A549 (cell line): ENCODE data around the gene BDH1. TPM values are rescaled to one million over a fixed set of nuclear protein-coding genes. Genes with fewer than 3 reads are reported as not detected.

Experiments used
- ATAC-seq, 2 experiments: fragments of 200-7000 bp in 1 of 2; fragments of >200 bp in 1 of 2; cut with Nextera tagmentation in 1 of 2; cut with Tn5 transposase in 1 of 2; 3 replicates each; pipeline versions ENCODE4 v1.8.0 to v1.9.1; 2018 to 2020; ENCODE audit warnings: mild to moderate bottlenecking in 1 of 2, moderate library complexity in 1 of 2
- CTCF ChIA-PET: fragments of 300-600 bp; sonication (Branson Sonifier 250); formaldehyde crosslinking; extraction: SDS; loops from one replicate; lab custom pipeline; 2021; ENCODE audit warnings: antibody characterized with exemption, inconsistent platforms; lab: Yijun Ruan, JAX
- POLR2A ChIA-PET: fragments of 350-600 bp; formaldehyde crosslinking; extraction: SDS; loops from one replicate; lab custom pipeline; 2021; ENCODE audit warnings: antibody characterized with exemption, inconsistent platforms; lab: Yijun Ruan, JAX
- DNase-seq, 2 experiments: peaks; one replicate each; pipeline versions ENCODE4 v3.0.0 to v3.0.0-alpha.2; 2011 to 2016; ENCODE audit warnings: low read depth in 1 of 2, low spot score in 1 of 2
- FAIRE-seq: peaks from 2 replicates; lab custom pipeline; 2011; peaks lifted over from hg19 to GRCh38; lab: Jason Lieb, UNC
- H3K27ac ChIP-seq, 2 experiments: fragments of >200 bp; sonication (Bioruptor Twin); formaldehyde crosslinking; 3 replicates each; pipeline ENCODE4 v1.5.1; 2016 to 2017
- H3K4me1 ChIP-seq: fragments of >200 bp; sonication (Bioruptor Twin); formaldehyde crosslinking; 3 replicates; pipeline ENCODE4 v1.6.1; 2016
- H3K4me2 ChIP-seq: fragments of >200 bp; sonication (Bioruptor Twin); formaldehyde crosslinking; 3 replicates; pipeline ENCODE4 v1.6.1; 2016
- H3K4me3 ChIP-seq: fragments of >200 bp; sonication (Bioruptor Twin); formaldehyde crosslinking; 3 replicates; pipeline ENCODE4 v1.5.1; 2016
- H3K9me3 ChIP-seq: fragments of >200 bp; sonication (Bioruptor Twin); formaldehyde crosslinking; 3 replicates; pipeline ENCODE4 v1.6.1; 2016
- BHLHE40 ChIP-seq: IDR thresholded peaks from 2 replicates; pipeline ENCODE4 v1.6.1; 2012; ENCODE audit warnings: low read depth, low read length, inconsistent platforms
- CBX8 ChIP-seq: fragments of 200-600 bp; sonication (generic); IDR thresholded peaks from 2 replicates; pipeline ENCODE4 v1.6.1; 2016
- CEBPB ChIP-seq, 2 experiments: fragments of >200 bp in 1 of 2; sonication (Bioruptor Twin) in 1 of 2; formaldehyde crosslinking in 1 of 2; IDR thresholded peaks; 2 replicates each; pipeline ENCODE4 v1.6.1; 2012 to 2016
- EHF ChIP-seq: fragments of 250-450 bp; sonication (Bioruptor Pico); IDR thresholded peaks from 2 replicates; pipeline ENCODE4 v1.5.0; 2020; ENCODE audit warnings: mild to moderate bottlenecking
- EHMT2 ChIP-seq: fragments of 200-600 bp; sonication (generic); IDR thresholded peaks from 2 replicates; pipeline ENCODE4 v1.6.1; 2016; ENCODE audit warnings: antibody characterized with exemption, low read depth, mild to moderate bottlenecking, moderate library complexity
- EP300 ChIP-seq, 2 experiments: fragments of >200 bp; sonication (Bioruptor Twin); formaldehyde crosslinking; IDR thresholded peaks; 2 replicates in 1 of 2; 3 replicates in 1 of 2; pipeline ENCODE4 v1.6.1; 2016 to 2017
- FOSL2 ChIP-seq, 2 experiments: fragments of 450-650 bp in 1 of 2; fragments of >200 bp in 1 of 2; sonication (Bioruptor Twin) in 1 of 2; formaldehyde crosslinking; IDR thresholded peaks; 2 replicates each; pipeline versions ENCODE4 v1.5.0 to v1.6.1; 2016 to 2020; ENCODE audit warnings: mild to moderate bottlenecking in 1 of 2, moderate library complexity in 1 of 2
- FOXS1 ChIP-seq: fragments of 250-450 bp; sonication (Bioruptor Pico); IDR thresholded peaks from 2 replicates; pipeline ENCODE4 v1.5.0; 2020; ENCODE audit warnings: mild to moderate bottlenecking, moderate library complexity
- GATA3 ChIP-seq: IDR thresholded peaks from 2 replicates; pipeline ENCODE4 v1.6.1; 2012; ENCODE audit warnings: borderline replicate concordance
- HOXB13 ChIP-seq: fragments of 250-450 bp; sonication (Bioruptor Pico); IDR thresholded peaks from 2 replicates; pipeline ENCODE4 v1.5.0; 2020; ENCODE audit warnings: low read depth, mild to moderate bottlenecking, moderate library complexity
- HOXB5 ChIP-seq: fragments of 250-450 bp; sonication (Bioruptor Pico); IDR thresholded peaks from 2 replicates; pipeline ENCODE4 v1.5.0; 2020; ENCODE audit warnings: mild to moderate bottlenecking, moderate library complexity
- JUN ChIP-seq, 2 experiments: fragments of >200 bp; sonication (Bioruptor Twin); formaldehyde crosslinking; IDR thresholded peaks; 2 replicates in 1 of 2; 3 replicates in 1 of 2; pipeline ENCODE4 v1.6.1; 2016 to 2017
- KDM5A ChIP-seq: fragments of 200-600 bp; sonication (generic); IDR thresholded peaks from 2 replicates; pipeline ENCODE4 v1.6.1; 2016; ENCODE audit warnings: antibody characterized with exemption, mild to moderate bottlenecking
- MAZ ChIP-seq: fragments of 150-350 bp; IDR thresholded peaks from 2 replicates; pipeline ENCODE4 v1.6.1; 2014; ENCODE audit warnings: antibody characterized with exemption, low read depth, low read length, borderline replicate concordance
- NFE2L2 ChIP-seq: fragments of 150-350 bp; conservative IDR thresholded peaks from 2 replicates; pipeline ENCODE4 v1.6.1; 2014; ENCODE audit warnings: low read length
- NPAS2 ChIP-seq: fragments of 250-450 bp; sonication (Bioruptor Pico); IDR thresholded peaks from 2 replicates; pipeline ENCODE4 v1.8.0; 2022; ENCODE audit warnings: mild to moderate bottlenecking, moderate library complexity, borderline replicate concordance
- POLR2AphosphoS2 ChIP-seq: conservative IDR thresholded peaks from 2 replicates; pipeline ENCODE4 v1.6.1; 2012; ENCODE audit warnings: low read length, improper control_type of control experiment, inconsistent platforms
- RARB ChIP-seq: fragments of 250-450 bp; sonication (Bioruptor Pico); IDR thresholded peaks from 2 replicates; pipeline ENCODE4 v1.8.0; 2021; ENCODE audit warnings: mild to moderate bottlenecking, moderate library complexity
- RFX5 ChIP-seq: fragments of 450-650 bp; IDR thresholded peaks from 2 replicates; pipeline ENCODE4 v1.7.1; 2014; ENCODE audit warnings: antibody characterized with exemption, mild to moderate bottlenecking, moderate library complexity
- SREBF2 ChIP-seq: fragments of 450-650 bp; IDR thresholded peaks from 2 replicates; pipeline ENCODE4 v1.6.1; 2014; ENCODE audit warnings: mild to moderate bottlenecking, moderate library complexity
- TP53 ChIP-seq: fragments of 250-450 bp; sonication (Bioruptor Pico); IDR thresholded peaks from 2 replicates; pipeline ENCODE4 v1.5.0; 2021; ENCODE audit warnings: mild to moderate bottlenecking, moderate library complexity
- ZC3H11A ChIP-seq: fragments of 450-650 bp; IDR thresholded peaks from 2 replicates; pipeline ENCODE4 v1.6.1; 2014; ENCODE audit warnings: antibody characterized with exemption, mild to moderate bottlenecking
- ZFP36 ChIP-seq: fragments of 450-650 bp; IDR thresholded peaks from 2 replicates; pipeline ENCODE4 v1.6.1; 2014; ENCODE audit warnings: borderline replicate concordance; ENCODE audit not compliant: partially characterized antibody
- ZSCAN20 ChIP-seq: fragments of 250-450 bp; sonication (Bioruptor Pico); IDR thresholded peaks from 2 replicates; pipeline ENCODE4 v1.8.0; 2022; ENCODE audit warnings: mild to moderate bottlenecking, moderate library complexity
- WGBS: methylation state at CpG from one replicate; pipeline ENCODE4 v1.1.6; 2017; ENCODE audit errors: missing lambda C conversion rate; 5-methylcytosine and 5-hydroxymethylcytosine counted together
- polyA plus RNA-seq, 4 experiments: library from polyadenylated mRNA; depleted of rRNA in 3 of 4; stranded (reverse); fragments of >200 nt; fragmentation: RNase III in 1 of 4; extraction: RNeasy Plus Mini Kit Qiagen cat#74134 plus additional on column Dnase treatment in 1 of 4; gene quantifications; 2 replicates in 3 of 4; 3 replicates in 1 of 4; pipeline ENCODE4 v1.2.3, GENCODE V29; 2011 to 2017
- TF ChIP-seq, protein P1 (sequence below): fragments of >200 bp; sonication (Bioruptor Twin); formaldehyde crosslinking; IDR thresholded peaks from 2 replicates; pipeline ENCODE4 v1.6.1; 2016
- TF ChIP-seq, protein P2 (sequence below): fragments of 200-600 bp; sonication (generic); IDR thresholded peaks from 2 replicates; pipeline ENCODE4 v1.6.1; 2016; ENCODE audit warnings: antibody characterized with exemption, mild to moderate bottlenecking, moderate library complexity

The BDH1 gene
- polyA plus RNA-seq, 2 of the 4 experiments (the other 2 are of a cell fraction), result 3.1 to 4.6 TPM

DNA sequence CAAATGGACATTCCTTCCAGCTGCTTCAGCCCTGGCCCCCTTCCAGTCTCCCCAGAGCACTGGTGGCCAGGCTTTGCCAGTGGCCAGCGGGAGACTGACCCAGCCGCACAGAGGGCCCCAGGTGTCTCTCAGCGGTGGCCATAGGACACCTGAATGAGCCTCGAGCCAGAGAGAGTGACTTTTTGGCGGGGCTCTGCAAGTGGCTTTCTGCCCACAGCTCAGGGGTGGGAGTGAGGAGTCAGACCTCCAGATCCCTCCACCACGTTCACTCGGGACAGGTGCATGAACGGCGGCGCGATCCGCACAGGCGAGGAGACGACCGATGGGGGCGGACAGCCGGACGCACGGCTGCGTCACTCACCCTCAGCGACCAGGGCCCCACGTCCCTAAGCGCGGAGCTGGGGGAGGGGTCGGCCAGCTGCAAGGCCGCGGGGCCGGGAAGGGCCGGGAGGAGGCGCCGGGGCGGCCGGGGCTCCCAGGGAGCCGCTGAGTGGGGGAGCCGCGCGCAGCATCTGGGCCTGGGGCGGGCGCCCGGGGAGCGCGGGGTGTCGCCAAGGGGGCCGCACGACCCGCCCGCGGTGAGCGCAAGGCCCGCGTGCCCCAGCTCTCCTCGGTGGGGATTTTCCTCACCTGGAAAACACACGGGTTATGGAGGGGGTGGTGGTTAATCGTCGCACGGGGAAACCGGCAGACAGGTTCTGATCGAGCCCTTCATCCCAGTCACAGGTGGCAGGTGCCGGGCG lies 57.1 kb downstream of the BDH1 start (continued):
- TF ChIP-seq POLR2AphosphoS2, result no peak
- TF ChIP-seq CEBPB (IDR thresholded peaks at IDR 0.05), result no peak
- TF ChIP-seq NPAS2 (CRISPR knock-in tag), result no peak
- no peak for TF ChIP-seq ZSCAN20 (CRISPR knock-in tag)
- TF ChIP-seq JUN (IDR thresholded peaks at IDR 0.05), result no peak
- no peak for TF ChIP-seq ZFP36
- no peak for TF ChIP-seq MAZ
- TF ChIP-seq KDM5A, result no peak
- no peak for TF ChIP-seq TP53 (CRISPR knock-in tag)

DNA sequence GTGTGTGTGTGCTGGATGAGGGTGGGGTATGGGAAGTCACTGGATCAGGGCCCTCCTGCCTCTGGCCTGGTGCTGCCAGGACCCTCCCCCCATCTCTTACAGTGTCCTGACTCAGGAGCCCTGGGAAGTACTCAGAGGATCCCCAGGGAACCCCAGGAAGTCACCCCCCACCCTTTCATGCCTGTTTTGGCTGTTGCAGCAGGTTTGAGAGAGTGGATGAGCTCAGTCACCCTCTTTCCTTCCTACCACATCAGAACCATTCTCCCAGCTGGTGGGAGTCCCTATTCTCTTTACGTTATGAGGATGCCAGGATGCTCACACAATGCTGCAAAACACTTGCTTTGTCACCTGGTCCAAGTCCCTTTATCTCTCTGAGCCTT lies 59.0 kb downstream of the BDH1 start:
- H3K4me3 ChIP-seq, result no peak overlapping the region
- peak overlapping the region; percentile 44 to 63; a peak in 3 of 6 replicates for H3K27ac ChIP-seq
- peaks cover 18% of the 10 kb centered on the region for H3K4me1 ChIP-seq
- no peak overlapping the region for H3K4me2 ChIP-seq
- peaks cover 14% of the 10 kb centered on the region; the same call in 2 of the 3 replicates for H3K9me3 ChIP-seq
- DNase-seq, result no peak
- no peak for TF ChIP-seq EHF (CRISPR knock-in tag)
- TF ChIP-seq CBX8, result no peak
- no peak for TF ChIP-seq ZC3H11A
- no peak for TF ChIP-seq RFX5
- TF ChIP-seq, protein P1, sequence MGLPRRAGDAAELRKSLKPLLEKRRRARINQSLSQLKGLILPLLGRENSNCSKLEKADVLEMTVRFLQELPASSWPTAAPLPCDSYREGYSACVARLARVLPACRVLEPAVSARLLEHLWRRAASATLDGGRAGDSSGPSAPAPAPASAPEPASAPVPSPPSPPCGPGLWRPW, result no peak
- no peak for TF ChIP-seq ZSCAN20 (CRISPR knock-in tag)
- TF ChIP-seq RARB (CRISPR knock-in tag), result no peak
- no peak for TF ChIP-seq BHLHE40
- no peak for TF ChIP-seq TP53 (CRISPR knock-in tag)
- TF ChIP-seq HOXB13, result no peak
- TF ChIP-seq, protein P2, sequence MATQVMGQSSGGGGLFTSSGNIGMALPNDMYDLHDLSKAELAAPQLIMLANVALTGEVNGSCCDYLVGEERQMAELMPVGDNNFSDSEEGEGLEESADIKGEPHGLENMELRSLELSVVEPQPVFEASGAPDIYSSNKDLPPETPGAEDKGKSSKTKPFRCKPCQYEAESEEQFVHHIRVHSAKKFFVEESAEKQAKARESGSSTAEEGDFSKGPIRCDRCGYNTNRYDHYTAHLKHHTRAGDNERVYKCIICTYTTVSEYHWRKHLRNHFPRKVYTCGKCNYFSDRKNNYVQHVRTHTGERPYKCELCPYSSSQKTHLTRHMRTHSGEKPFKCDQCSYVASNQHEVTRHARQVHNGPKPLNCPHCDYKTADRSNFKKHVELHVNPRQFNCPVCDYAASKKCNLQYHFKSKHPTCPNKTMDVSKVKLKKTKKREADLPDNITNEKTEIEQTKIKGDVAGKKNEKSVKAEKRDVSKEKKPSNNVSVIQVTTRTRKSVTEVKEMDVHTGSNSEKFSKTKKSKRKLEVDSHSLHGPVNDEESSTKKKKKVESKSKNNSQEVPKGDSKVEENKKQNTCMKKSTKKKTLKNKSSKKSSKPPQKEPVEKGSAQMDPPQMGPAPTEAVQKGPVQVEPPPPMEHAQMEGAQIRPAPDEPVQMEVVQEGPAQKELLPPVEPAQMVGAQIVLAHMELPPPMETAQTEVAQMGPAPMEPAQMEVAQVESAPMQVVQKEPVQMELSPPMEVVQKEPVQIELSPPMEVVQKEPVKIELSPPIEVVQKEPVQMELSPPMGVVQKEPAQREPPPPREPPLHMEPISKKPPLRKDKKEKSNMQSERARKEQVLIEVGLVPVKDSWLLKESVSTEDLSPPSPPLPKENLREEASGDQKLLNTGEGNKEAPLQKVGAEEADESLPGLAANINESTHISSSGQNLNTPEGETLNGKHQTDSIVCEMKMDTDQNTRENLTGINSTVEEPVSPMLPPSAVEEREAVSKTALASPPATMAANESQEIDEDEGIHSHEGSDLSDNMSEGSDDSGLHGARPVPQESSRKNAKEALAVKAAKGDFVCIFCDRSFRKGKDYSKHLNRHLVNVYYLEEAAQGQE, result no peak
- no peak for TF ChIP-seq NFE2L2
- TF ChIP-seq FOSL2 (IDR thresholded peaks at IDR 0.05), result no peak
- no peak for TF ChIP-seq FOSL2 (CRISPR knock-in tag; IDR thresholded peaks at IDR 0.05)
- TF ChIP-seq FOXS1 (CRISPR knock-in tag), result no peak
- TF ChIP-seq GATA3, result no peak
- no peak for TF ChIP-seq EP300 (IDR thresholded peaks at IDR 0.05)
- no peak for TF ChIP-seq SREBF2
- no peak for TF ChIP-seq EHMT2
- no peak for TF ChIP-seq HOXB5 (CRISPR knock-in tag)
- TF ChIP-seq MAZ, result no peak
- no peak for FAIRE-seq
- CTCF ChIA-PET, result interaction anchor here (1.4 to 1.6 kb wide), 2 partner anchors 9 to 13 kb away, joined by 3 to 5 read pairs; no protein-coding TSS in a partner anchor
- ATAC-seq, result no peak
- 100% methylated on average over 1 of the region's 1 CpG for whole genome bisulfite sequencing
- POLR2A ChIA-PET, result no interaction called here
